A673 (cell line): ENCODE measurements around the gene NOS1AP.

Source experiments
- EZH2 ChIP-seq: fragments of 200-600 bp; sonication (generic); IDR thresholded peaks from 2 replicates; pipeline ENCODE4 v1.6.1; 2017; ENCODE audit warnings: borderline replicate concordance, low read depth, mild to moderate bottlenecking, mixed read lengths, antibody characterized with exemption, low read length; ENCODE audit not compliant: poor library complexity, severe bottlenecking
- TF ChIP-seq, protein P1 (sequence below): fragments of 300-800, 200-600 bp; sonication (generic); conservative IDR thresholded peaks from 2 replicates; pipeline ENCODE4 v1.5.1; 2017; ENCODE audit warnings: low read depth, mild to moderate bottlenecking, antibody characterized with exemption, low read length, moderate library complexity, mixed read lengths

DNA sequence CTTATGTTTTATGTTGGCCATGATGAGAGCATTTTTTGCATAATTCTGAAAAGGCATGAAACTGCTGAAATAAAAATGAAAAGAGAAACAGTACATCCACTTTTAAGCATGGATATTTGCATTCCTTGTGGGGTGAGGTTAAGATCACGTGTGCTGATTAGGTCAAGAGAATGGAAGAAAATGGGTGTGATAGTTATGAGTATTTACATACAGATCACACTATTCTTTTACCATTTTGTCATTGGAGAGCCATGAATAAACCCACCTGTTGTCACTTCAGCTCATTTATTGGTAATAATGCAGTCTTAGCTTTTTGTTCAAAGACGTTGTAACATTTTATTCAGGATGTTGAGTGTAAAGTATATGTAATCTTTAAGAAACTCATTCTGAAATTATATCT is 153.2 kb downstream of the NOS1AP start:
- TF ChIP-seq, protein P1, sequence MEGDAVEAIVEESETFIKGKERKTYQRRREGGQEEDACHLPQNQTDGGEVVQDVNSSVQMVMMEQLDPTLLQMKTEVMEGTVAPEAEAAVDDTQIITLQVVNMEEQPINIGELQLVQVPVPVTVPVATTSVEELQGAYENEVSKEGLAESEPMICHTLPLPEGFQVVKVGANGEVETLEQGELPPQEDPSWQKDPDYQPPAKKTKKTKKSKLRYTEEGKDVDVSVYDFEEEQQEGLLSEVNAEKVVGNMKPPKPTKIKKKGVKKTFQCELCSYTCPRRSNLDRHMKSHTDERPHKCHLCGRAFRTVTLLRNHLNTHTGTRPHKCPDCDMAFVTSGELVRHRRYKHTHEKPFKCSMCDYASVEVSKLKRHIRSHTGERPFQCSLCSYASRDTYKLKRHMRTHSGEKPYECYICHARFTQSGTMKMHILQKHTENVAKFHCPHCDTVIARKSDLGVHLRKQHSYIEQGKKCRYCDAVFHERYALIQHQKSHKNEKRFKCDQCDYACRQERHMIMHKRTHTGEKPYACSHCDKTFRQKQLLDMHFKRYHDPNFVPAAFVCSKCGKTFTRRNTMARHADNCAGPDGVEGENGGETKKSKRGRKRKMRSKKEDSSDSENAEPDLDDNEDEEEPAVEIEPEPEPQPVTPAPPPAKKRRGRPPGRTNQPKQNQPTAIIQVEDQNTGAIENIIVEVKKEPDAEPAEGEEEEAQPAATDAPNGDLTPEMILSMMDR, result no peak
- no peak for TF ChIP-seq EZH2
